Dermis lymphatic vessel endothelial cell (primary cell): ENCODE measurements around the gene HECTD1. TPM values are rescaled to one million over a fixed set of nuclear protein-coding genes. Genes with fewer than 3 reads are reported as not detected.

ENCODE experiments used
- total RNA-seq: library from RNA; depleted of rRNA; stranded (reverse); fragments of >200 nt; gene quantifications from 2 replicates; pipeline ENCODE4 v1.2.1, GENCODE V29; 2014

HECTD1 gene
- 303 and 351 TPM in 2 replicates for total RNA-seq

GRCh38 chr14:31207755-31208545 is at the start of gene HECTD1:
Gene HECTD1 (minus strand): TSS chr14:31207793. CDS start chr14:31205936, 1,857 bp downstream.

Other genes with a start within 250 kb of the HECTD1 start
- 4.3 and 6.0 TPM in 2 replicates for gene AP4S1, start 182.1 kb downstream of the HECTD1 start, total RNA-seq
- 49.2 and 70.9 TPM in 2 replicates for gene STRN3, start 181.4 kb downstream of the HECTD1 start, total RNA-seq
- gene HEATR5A, start 212.8 kb upstream of the HECTD1 start, total RNA-seq: 31.5 and 34.5 TPM in 2 replicates
- 19.3 and 29.0 TPM in 2 replicates for gene DTD2, start 249.7 kb upstream of the HECTD1 start, total RNA-seq